HUES48 (cell line): ENCODE results near the gene ITM2C.

Experiments
- H3K27ac ChIP-seq: one replicate; pipeline ENCODE4 v1.7.0; 2013; ENCODE audit warnings: low read depth, low read length, inconsistent platforms
- H3K27me3 ChIP-seq: 2 replicates; pipeline ENCODE4 v1.6.1; 2013; ENCODE audit warnings: mild to moderate bottlenecking, low read length; ENCODE audit not compliant: control insufficient read depth, insufficient read depth
- H3K36me3 ChIP-seq: 2 replicates; pipeline ENCODE4 v1.6.1; 2013; ENCODE audit warnings: low read length; ENCODE audit not compliant: control insufficient read depth, insufficient read depth
- H3K4me1 ChIP-seq: 2 replicates; pipeline ENCODE4 v1.6.1; 2013; ENCODE audit warnings: mild to moderate bottlenecking, low read length; ENCODE audit not compliant: control insufficient read depth, insufficient read depth
- H3K4me3 ChIP-seq: 2 replicates; pipeline ENCODE4 v1.5.1; 2013; ENCODE audit warnings: mild to moderate bottlenecking, low read depth, low read length
- H3K9ac ChIP-seq: 2 replicates; pipeline ENCODE4 v1.6.1; 2013; ENCODE audit warnings: mild to moderate bottlenecking, low read depth, low read length, moderate library complexity
- H3K9me3 ChIP-seq: 2 replicates; pipeline ENCODE4 v1.6.1; 2013; ENCODE audit warnings: low read length; ENCODE audit not compliant: control insufficient read depth, insufficient read depth

Gene ITM2C

DNA sequence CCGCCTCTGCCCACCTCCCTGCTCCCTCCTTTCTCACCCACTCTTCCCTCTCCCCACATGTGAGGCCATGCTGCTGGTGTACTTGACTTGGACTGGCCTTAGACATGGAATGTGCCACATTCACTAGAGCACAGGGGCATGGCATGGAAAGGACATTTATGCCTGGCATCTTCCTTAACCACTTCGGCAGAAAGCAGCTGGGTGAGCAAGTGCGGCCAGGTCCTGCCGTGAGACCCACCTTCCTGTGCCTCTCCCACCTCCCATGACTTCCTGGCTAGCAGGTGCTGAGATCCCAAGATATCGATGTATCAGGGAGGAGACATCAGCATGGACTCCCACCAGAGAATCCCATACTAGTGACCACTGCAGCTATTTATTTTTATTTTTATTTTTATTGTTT is 47.3 kb downstream of the ITM2C start:
- H3K9me3 ChIP-seq = no peaks in the 10 kb centered on the region
- H3K27ac ChIP-seq = no peak overlapping the region
- no peak overlapping the region for H3K9ac ChIP-seq
- H3K27me3 ChIP-seq = no peaks in the 10 kb centered on the region
- no peaks in the 10 kb centered on the region for H3K4me1 ChIP-seq
- no peak overlapping the region for H3K4me3 ChIP-seq
- no peaks in the 10 kb centered on the region for H3K36me3 ChIP-seq

GRCh38 chr2:230912724-230913123 is 48.0 kb downstream of the ITM2C start:
- H3K9ac ChIP-seq = no peak overlapping the region
- no peaks in the 10 kb centered on the region for H3K27me3 ChIP-seq
- no peaks in the 10 kb centered on the region for H3K4me1 ChIP-seq
- no peak overlapping the region for H3K27ac ChIP-seq
- no peaks in the 10 kb centered on the region for H3K9me3 ChIP-seq
- H3K4me3 ChIP-seq = no peak overlapping the region
- no peaks in the 10 kb centered on the region for H3K36me3 ChIP-seq

- Histone ChIP-seq H3K27ac (no peak overlapping the region), H3K4me1 (no peaks in the 10 kb centered on the region), H3K27me3 (no peaks in the 10 kb centered on the region), H3K36me3 (no peaks in the 10 kb centered on the region), H3K9me3 (no peaks in the 10 kb centered on the region), H3K9ac (no peak overlapping the region), H3K4me3 (no peak overlapping the region)
Observed at GRCh38 chr2:230913406-230914143, 48.8 kb downstream of the ITM2C start.

GRCh38 chr2:230914886-230915285 is 50.1 kb downstream of the ITM2C start:
- Histone ChIP-seq H3K36me3 (no peaks in the 10 kb centered on the region), H3K27ac (no peak overlapping the region), H3K27me3 (no peaks in the 10 kb centered on the region), H3K4me3 (no peak overlapping the region), H3K9ac (no peak overlapping the region), H3K4me1 (no peaks in the 10 kb centered on the region), H3K9me3 (no peaks in the 10 kb centered on the region)

DNA sequence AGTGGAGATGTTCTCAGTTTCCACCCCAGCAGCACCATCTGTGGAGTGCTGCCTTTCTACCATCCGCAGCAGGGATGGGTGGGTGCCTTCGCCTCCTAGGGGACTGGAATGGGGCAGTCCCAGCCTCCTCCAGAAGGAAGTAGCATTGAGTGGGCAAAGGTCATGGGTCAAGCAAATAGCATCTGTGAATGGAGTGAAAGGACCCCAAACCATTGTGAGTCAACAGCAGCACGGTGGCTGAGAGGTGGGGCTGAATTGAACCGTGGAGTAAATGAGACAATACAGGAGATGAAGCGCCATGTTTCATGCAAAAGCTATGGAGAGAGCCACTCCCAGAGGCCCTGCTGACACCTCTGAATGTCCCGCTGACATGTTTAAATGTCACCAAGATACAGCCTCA is 50.6 kb downstream of the ITM2C start:
- Histone ChIP-seq H3K36me3 (no peaks in the 10 kb centered on the region), H3K9me3 (no peaks in the 10 kb centered on the region), H3K4me1 (no peaks in the 10 kb centered on the region), H3K4me3 (no peak overlapping the region), H3K27ac (no peak overlapping the region), H3K27me3 (no peaks in the 10 kb centered on the region), H3K9ac (no peak overlapping the region)

DNA sequence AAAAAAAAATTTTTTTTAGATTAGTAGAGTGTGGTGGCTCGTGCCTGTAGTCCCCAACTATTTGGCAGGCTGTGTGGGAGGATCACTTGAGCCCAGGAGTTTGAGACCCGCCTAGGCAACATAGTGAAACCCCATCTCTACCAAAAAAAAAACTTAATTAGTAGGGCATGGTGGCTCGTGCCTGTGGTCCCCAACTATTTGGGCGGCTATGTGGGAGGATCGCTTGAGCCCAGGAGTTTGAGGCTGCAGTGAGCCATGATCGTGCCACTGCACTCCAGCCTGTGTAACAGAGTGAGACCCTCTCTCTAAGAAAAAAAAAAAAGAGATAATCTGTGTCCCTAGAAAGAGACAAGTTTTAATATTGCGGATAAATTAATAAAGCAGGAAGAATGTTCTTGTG is 51.5 kb downstream of the ITM2C start:
- H3K36me3 ChIP-seq = no peaks in the 10 kb centered on the region
- H3K9me3 ChIP-seq = no peaks in the 10 kb centered on the region
- H3K4me1 ChIP-seq = no peaks in the 10 kb centered on the region
- no peak overlapping the region for H3K9ac ChIP-seq
- H3K27ac ChIP-seq = no peak overlapping the region
- H3K4me3 ChIP-seq = no peak overlapping the region
- no peaks in the 10 kb centered on the region for H3K27me3 ChIP-seq

- H3K36me3 ChIP-seq = no peaks in the 10 kb centered on the region
- no peak overlapping the region for H3K4me3 ChIP-seq
- H3K4me1 ChIP-seq = peaks cover 3% of the 10 kb centered on the region; the same call in 1 of the 2 replicates
- no peaks in the 10 kb centered on the region for H3K27me3 ChIP-seq
- H3K27ac ChIP-seq = no peak overlapping the region
- no peaks in the 10 kb centered on the region for H3K9me3 ChIP-seq
- no peak overlapping the region for H3K9ac ChIP-seq
Observed at GRCh38 chr2:230919240-230919639, 54.5 kb downstream of the ITM2C start.

GRCh38 chr2:230919681-230920080 is 54.9 kb downstream of the ITM2C start:
- Histone ChIP-seq H3K4me3 (no peak overlapping the region), H3K36me3 (no peaks in the 10 kb centered on the region), H3K9me3 (no peaks in the 10 kb centered on the region), H3K27me3 (no peaks in the 10 kb centered on the region), H3K9ac (no peak overlapping the region), H3K4me1 (peaks cover 3% of the 10 kb centered on the region; the same call in 1 of the 2 replicates), H3K27ac (no peak overlapping the region)

GRCh38 chr2:230920167-230920566 is 55.4 kb downstream of the ITM2C start:
- Histone ChIP-seq H3K36me3 (no peaks in the 10 kb centered on the region), H3K4me1 (peaks cover 3% of the 10 kb centered on the region; the same call in 1 of the 2 replicates), H3K4me3 (no peak overlapping the region), H3K9ac (no peak overlapping the region), H3K27ac (no peak overlapping the region), H3K9me3 (no peaks in the 10 kb centered on the region), H3K27me3 (no peaks in the 10 kb centered on the region)

- H3K4me3 ChIP-seq = no peak overlapping the region
- no peaks in the 10 kb centered on the region for H3K27me3 ChIP-seq
- H3K9ac ChIP-seq = no peak overlapping the region
- H3K27ac ChIP-seq = no peak overlapping the region
- peaks cover 3% of the 10 kb centered on the region; the same call in 1 of the 2 replicates for H3K4me1 ChIP-seq
- H3K9me3 ChIP-seq = no peaks in the 10 kb centered on the region
- H3K36me3 ChIP-seq = no peaks in the 10 kb centered on the region
Observed at GRCh38 chr2:230921806-230922595, 57.3 kb downstream of the ITM2C start.
